Keratinocyte (primary cell): ENCODE data around the gene ENG.

Source experiments
- CTCF ChIP-seq, 3 experiments: IDR thresholded peaks in 1 of 3; conservative IDR thresholded peaks in 1 of 3; optimal IDR thresholded peaks in 1 of 3; 2 replicates in 2 of 3; 3 replicates in 1 of 3; pipeline versions ENCODE3 to v1.5.1; 2011; ENCODE audit warnings: low read length in 3 of 3, mild to moderate bottlenecking in 3 of 3, moderate library complexity in 2 of 3, control low read depth in 1 of 3, inconsistent platforms in 1 of 3; ENCODE audit not compliant: insufficient read depth in 2 of 3; ENCODE audit errors: extremely low read depth in 1 of 3
- EZH2 ChIP-seq: IDR thresholded peaks from one replicate; pipeline ENCODE4 v1.6.1; 2012; ENCODE audit warnings: inconsistent platforms, mild to moderate bottlenecking, low read length, moderate library complexity

GRCh38 chr9:127786773-127787104 lies 67.7 kb downstream of the ENG start:
- TF ChIP-seq EZH2 (no peak), CTCF (optimal IDR thresholded peaks at IDR 0.05 in 1 of 3, IDR thresholded peaks at IDR 0.05 in 1 of 3, conservative IDR thresholded peaks at IDR 0.05 in 1 of 3; ENCODE audit: extremely low read depth in 1 of 3, insufficient read depth in 2 of 3, low read length in 3 of 3) (peak; percentile 28 to 59 (median 49))
